Measurements from ENCODE around the gene FBRSL1. TPM values are rescaled to one million over a fixed set of nuclear protein-coding genes. Genes with fewer than 3 reads are reported as not detected.

Gene FBRSL1
- total and polyA plus RNA-seq, 10 donors: 14.3 to 161 (median 49.8) TPM

DNA sequence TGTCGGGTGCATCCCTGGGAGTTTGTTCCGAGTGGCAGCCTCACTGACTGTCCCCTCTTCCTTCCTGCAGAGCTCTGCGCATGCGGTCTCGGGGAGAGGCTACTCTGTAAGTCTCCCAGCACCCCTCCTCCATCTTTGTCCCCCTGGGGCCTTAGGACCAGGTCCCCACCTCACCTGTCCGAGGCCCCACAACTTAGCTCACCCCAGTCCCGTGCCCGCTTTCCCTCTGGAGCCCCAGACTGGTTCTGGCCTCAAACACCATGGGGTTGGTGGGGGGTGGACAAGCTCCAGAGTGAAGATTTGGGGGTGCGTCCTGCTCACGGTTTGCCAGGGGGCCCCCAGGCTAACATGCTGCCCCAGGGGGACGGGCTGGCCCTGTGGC is 37.9 kb downstream of the FBRSL1 start:
- intact Hi-C loops (cut with DNase I; ENCODE audit: low total_unique reads): no loop called here
- H3K36me3 ChIP-seq: peaks cover 0 to 70% (median 4%) of the 10 kb centered on the region in 6 donors
- H3K9me3 ChIP-seq: no peaks in the 10 kb centered on the region
- TF ChIP-seq CTCF (IDR thresholded peaks at IDR 0.05 in 8 of 11, conservative IDR thresholded peaks at IDR 0.05 in 3 of 11) (no peak), POLR2AphosphoS5 (IDR thresholded peaks at IDR 0.05) (peak in 1 of 3 donors; percentile 3), POLR2A (IDR thresholded peaks at IDR 0.05) (no peak)
- WGBS, 5 donors: 91 to 100% (median 92%) methylated on average over 6 to 11 of the region's 11 CpGs
- H3K27ac ChIP-seq: no peak overlapping the region
- no peak overlapping the region for H3K4me3 ChIP-seq
- no peak for DNase-seq
- H3K4me1 ChIP-seq: peaks cover 0 to 24% (median 14%) of the 10 kb centered on the region in 6 donors
- H3K27me3 ChIP-seq (replicated peaks in 1 of 7): no peaks in the 10 kb centered on the region

- no peaks in the 10 kb centered on the region for H3K9me3 ChIP-seq
- peaks cover 0 to 77% (median 4%) of the 10 kb centered on the region in 6 donors for H3K36me3 ChIP-seq
- DNase-seq: no peak
- no peak for TF ChIP-seq POLR2AphosphoS5 (IDR thresholded peaks at IDR 0.05)
- TF ChIP-seq POLR2A (IDR thresholded peaks at IDR 0.05): no peak
- TF ChIP-seq CTCF (IDR thresholded peaks at IDR 0.05 in 8 of 11, conservative IDR thresholded peaks at IDR 0.05 in 3 of 11): no peak
- 82 to 88% (median 84%) methylated on average over 10 to 21 of the region's 21 CpGs for WGBS, 5 donors
- peaks cover 0 to 16% (median 7%) of the 10 kb centered on the region in 6 donors for H3K4me1 ChIP-seq
- intact Hi-C loops (cut with DNase I; ENCODE audit: low total_unique reads): no loop called here
- no peak overlapping the region for H3K4me3 ChIP-seq
- no peaks in the 10 kb centered on the region for H3K27me3 ChIP-seq (replicated peaks in 1 of 7)
- no peak overlapping the region for H3K27ac ChIP-seq
These were observed 38.7 kb downstream of the FBRSL1 start for GRCh38 chr12:132528564-132529106.

DNA sequence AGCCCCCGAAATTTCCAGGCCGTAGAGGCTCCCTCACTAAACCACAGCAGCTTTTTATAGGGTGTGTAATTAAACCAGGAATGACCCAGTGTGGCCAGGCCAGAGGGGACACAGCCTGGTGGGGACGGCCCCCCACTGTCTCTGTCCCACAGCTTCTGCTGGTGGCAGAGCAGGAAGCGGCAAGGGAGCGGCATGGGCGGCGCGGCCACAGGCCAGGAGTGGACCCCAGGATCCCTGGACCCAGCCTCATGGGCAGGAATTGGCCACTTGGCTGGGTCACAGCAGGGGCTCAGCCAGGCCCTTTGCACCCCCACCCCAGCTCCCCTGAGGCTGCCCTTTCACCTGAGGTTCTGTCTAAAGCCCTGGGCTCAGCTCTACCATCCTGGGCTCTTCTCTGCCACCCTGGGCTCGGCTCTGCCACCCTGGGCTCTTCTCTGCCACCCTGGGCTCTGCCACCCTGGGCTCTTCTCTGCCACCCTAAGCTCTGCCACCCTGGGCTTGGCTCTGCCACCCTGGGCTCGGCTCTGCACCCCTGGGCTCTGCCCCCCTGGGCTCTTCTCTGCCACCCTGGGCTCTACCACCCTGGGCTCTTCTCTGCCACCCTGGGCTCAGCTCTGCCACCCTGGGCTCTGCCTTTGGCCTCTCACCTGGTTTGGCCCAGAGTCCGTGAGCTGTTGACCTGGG is 39.3 kb downstream of the FBRSL1 start:
- intact Hi-C loops (cut with DNase I; ENCODE audit: low total_unique reads): no loop called here
- H3K36me3 ChIP-seq: peaks cover 0 to 82% (median 4%) of the 10 kb centered on the region in 6 donors

More for the DNA sequence above, 39.3 kb downstream of the FBRSL1 start:
- Histone ChIP-seq H3K27ac (no peak overlapping the region), H3K27me3 (replicated peaks in 1 of 7) (no peaks in the 10 kb centered on the region), H3K9me3 (no peaks in the 10 kb centered on the region), H3K4me3 (no peak overlapping the region), H3K4me1 (peaks cover 0 to 10% (median under 1%) of the 10 kb centered on the region in 6 donors)
- TF ChIP-seq CTCF (IDR thresholded peaks at IDR 0.05 in 8 of 11, conservative IDR thresholded peaks at IDR 0.05 in 3 of 11): no peak
- no peak for TF ChIP-seq POLR2AphosphoS5 (IDR thresholded peaks at IDR 0.05)
- TF ChIP-seq POLR2A (IDR thresholded peaks at IDR 0.05): no peak
- 88 to 95% (median 94%) methylated on average over 7 to 11 of the region's 11 CpGs for WGBS, 5 donors
- no peak for DNase-seq
